IPS-NIHi11 (cell line): ENCODE results near the gene RAPGEFL1.
A peak's percentile ranks its signal among the peaks of the same experiment; 100 is the strongest.
"Not testable (repeated sequence)": the region's sequence is repeated elsewhere in the genome, so short reads cannot be mapped to it uniquely, and the experiment has no call there.

Experiments used
- DNase-seq: peaks from one replicate; pipeline ENCODE4 v3.0.0; 2012; ENCODE audit warnings: mixed read lengths, low spot score

The RAPGEFL1 gene

DNA sequence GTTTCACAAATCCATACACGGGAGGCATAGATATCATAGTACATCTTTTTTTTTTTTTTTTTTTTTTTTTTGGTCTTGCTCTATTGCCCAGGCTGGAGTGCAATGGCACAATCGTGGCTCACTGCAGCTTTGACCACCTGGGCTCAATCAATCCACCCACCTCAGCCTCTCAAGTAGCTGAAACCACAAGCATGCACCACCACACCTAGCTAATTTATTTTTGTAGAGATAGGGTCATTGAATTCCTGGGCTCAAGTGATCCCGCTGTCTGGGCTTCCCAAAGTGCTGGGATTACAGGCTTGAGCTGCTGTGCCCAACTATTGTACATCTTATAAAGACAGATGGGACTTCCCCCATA lies 3.5 kb upstream of the RAPGEFL1 start:
- DNase-seq = no peak

DNA sequence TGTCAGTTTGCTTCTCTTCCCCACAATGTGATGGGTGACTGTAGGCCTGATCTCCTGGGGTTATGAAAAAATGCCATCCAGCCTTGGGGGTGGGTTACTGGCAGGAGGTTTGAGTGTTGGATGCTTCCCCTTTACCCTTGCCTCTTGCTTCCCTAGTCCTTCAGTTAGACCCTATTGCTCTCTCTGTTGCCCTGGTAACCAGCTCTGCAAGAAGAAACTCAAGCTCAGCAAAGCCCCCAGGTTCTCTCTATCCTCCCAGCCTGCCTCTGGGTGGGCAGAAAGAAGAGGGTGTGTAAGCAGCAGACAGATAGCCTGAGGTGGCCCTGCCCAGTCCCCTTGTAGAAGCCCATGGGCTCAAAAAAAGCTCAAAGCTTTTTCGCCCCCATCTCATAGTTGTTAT lies 2.8 kb upstream of the RAPGEFL1 start:
- no peak for DNase-seq

DNA sequence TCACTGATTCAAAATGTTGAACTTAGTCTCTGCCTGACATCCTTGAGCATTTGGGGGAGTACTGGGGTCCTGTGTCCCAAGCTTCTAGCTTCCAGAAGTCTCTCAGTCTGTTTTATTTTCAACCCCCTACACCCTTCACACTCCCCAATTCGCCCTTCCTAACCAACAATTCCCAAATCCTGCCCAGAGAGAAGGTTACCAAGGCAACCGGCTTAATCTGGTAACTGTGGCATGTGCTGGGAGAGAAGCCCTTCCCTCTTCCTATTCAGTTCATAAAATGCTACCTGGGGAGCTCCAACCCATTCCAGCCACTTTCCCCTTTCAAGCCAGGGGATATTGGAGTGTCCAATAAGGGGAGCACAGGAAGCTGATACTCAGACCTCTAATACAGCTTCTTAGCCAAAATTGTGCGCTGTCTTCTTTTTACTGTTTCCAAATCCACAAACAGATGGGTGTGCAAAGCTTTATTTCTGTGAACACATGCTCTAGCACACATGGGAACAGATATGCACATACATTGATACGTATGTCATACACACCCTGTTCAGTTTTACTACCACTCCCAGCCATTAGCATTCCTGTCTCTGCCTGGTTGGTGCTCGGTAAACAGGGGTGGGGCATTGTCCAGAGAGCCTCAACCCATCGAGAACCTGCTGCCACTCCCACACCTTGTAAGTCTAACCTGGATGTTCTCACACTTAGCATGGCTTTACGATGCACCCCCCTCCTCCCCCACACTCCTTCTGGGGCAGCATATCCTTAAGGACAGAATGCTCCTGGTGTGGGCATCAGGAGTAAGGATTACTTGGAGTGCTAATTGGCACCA lies 1.1 kb upstream of the RAPGEFL1 start:
- no peak for DNase-seq

DNA sequence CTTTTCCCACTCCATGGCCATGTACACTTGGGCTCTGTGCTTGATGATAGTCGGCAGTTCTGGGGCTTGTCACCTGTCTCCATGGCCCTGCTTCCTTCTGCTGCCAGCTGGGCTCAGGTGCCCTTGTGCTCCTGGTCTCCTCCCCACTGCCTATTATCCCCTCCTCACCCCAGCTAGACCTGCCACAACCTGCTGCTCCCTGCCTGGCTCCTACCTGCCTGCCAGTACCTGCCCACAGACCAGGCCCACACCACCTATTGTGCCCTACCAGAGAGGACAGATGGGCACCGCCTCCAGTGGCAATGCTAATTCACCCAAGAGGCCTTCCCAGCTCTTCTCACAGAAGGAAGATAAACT lies 538 bp upstream of the RAPGEFL1 start:
- DNase-seq = no peak

DNA sequence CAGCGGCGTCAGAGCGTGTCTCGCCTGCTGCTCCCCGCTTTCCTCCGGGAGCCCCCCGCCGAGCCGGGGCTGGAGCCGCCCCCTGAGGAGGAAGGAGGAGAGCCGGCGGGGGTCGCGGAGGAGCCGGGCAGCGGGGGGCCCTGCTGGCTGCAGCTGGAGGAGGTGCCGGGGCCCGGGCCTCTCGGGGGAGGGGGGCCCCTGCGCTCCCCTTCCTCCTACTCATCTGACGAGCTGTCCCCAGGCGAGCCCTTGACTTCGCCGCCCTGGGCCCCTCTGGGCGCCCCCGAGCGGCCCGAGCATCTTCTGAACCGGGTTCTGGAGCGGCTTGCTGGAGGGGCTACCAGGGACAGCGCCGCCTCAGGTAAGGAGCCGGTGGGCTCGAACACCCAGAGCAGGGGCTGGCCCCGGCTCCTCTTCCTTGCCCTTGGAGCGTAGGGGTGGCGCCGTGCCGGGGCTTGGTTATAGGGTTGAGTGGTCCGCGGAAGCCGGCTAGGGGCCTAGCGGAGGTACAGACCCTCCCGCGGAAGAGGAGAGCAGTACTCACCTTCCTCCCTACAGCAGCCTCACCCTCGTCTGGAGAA lies 841 bp downstream of the RAPGEFL1 start:
- DNase-seq = peak; percentile 71

DNA sequence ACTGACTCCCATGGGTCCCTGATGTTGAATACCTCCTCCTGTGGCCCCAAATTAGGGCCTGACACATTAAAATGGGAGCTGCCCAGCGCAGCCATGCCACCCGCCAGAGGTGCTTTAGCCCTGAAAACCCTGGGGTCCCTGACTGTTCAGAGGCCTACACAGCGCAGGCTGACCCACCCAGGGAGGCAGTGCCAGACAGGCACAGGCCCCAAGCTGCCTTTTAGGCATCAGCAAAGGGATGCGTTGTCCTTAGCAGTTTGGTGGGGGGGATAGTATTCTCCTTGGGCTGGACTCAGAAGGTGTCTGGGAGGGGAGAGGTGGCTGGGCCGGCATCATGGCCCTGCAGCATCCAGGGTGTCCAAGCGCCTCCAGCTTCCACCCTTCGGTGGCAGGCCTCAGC lies 1.4 kb downstream of the RAPGEFL1 start:
- no peak for DNase-seq

DNA sequence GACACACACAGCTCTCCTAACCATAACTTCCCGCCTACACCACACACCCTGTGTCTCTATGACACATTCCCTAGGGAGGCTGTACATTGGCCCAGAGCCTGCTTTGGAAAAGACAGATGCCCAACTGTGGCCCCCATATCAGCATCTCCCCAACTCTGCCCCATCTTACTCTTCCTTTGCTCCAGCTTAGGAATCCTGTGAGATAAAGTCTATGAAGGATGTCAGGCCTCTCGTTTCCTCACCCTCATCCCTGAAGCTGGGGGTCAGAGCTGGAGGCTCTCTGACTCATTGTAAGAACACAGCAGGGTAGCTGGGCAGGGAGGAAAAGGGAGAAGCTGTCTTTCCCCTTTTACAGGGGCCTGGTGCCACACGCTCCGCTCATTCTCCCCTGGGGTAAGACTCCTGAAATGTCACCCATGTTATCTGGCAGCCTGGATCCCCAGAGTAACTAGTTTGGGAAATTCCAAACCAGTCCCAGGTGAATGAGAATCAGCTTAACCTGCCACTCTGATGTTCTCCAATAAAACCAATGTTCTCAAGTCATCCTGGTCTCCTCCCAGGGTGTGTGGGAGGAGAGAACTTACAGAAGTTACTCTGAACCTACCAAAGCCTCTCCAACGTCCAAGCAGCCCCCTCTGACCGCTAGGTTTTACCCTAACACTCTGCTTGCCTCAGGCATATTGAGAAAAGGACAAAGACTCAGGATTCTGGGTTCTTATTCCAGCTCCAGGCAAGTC lies 2.8 kb downstream of the RAPGEFL1 start:
- no peak for DNase-seq

DNA sequence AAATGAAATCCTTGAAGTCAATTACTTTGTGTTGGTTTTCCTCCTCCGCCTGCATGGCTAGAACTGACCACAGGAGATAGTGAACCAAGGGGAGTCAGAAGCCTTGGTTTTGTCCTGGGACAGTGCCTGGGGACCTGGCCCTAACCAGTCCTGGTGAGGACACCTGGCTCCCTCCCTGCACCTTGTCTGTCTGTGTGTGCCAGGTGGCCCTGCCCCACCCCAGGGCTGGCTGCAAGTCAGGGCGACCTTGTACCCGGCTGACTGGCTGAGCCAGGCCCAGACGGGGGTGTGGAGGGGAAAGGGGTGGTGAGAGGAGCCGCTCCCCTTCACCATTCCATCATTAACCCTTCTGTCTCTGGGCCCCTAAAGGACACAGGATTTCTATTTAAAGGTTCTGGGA lies 3.4 kb downstream of the RAPGEFL1 start:
- no peak for DNase-seq

DNA sequence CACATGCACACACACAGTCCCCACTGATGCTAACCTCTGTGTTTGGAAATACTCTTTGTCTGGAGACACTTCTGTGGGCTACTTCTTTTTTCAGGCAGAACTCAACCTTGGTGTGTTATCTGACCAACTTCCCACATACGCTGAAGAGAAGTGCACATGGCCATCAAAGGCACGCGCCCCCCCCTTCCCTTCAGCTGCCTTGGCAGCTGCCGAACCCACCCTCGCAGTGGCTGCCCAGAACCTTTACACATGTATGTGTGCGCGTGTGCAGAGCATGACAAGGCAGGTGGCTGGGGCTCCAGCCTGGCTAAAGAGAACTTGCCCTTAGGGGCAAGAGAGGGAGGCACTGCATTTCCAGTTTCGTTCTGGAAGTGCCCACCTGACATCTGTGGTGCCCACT lies 3.9 kb downstream of the RAPGEFL1 start:
- no peak for DNase-seq

DNA sequence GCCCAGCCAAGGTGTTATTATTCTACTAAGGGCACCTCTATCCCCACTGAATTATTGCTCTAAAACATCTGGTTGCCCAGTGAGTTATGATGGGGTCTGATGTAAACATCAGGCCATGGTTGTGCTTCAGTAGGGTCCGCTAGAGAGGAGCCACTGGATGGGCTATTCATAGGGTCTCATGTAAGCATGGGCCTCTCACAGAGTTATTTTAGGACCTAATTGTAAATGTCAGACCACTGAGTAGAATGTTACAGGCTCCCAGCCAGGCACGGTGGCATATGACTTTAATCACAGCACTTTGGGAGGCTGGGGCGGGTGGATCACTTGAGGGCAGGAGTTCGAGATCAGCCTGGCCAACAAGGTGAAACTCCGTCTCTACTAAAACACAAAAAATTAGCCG lies 5.3 kb downstream of the RAPGEFL1 start:
- no peak for DNase-seq

DNA sequence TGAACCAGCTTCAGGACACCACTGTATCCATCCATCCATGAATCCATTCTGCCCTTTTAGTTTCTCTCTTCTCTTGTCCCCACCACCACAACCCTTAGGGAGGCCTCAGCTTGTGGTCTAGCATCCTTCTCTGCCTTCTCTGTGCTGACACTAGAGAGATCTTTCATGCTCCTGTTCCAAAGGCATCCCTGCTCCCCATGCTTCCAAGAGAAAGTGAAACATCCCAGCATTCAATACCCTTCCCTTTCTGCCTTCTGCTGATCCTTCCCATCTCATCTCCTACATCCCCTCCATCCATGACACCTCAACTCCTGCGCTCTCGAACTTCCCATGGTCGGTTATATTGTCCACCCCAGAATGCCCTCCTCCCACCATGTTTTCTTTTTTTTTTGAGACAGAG lies 10.0 kb downstream of the RAPGEFL1 start:
- DNase-seq = no peak

DNA sequence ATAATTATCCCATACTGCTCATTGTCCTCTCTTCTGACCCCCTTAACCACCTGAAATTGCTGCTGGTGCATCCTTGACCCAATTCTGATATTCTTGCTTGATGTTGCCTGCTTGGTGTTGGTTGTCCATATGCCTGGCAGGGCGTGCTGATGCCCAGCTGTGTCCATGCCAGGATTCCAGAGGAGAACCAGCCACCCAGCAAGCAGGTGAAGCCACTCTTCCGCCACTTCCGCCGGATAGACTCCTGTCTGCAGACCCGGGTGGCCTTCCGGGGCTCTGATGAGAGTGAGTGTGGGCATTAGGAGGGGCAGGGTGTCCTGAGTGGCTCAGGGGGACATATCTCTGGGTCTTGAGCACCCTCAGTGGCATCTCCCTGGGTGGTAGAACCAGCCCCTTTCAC lies 11.4 kb downstream of the RAPGEFL1 start:
- no peak for DNase-seq

DNA sequence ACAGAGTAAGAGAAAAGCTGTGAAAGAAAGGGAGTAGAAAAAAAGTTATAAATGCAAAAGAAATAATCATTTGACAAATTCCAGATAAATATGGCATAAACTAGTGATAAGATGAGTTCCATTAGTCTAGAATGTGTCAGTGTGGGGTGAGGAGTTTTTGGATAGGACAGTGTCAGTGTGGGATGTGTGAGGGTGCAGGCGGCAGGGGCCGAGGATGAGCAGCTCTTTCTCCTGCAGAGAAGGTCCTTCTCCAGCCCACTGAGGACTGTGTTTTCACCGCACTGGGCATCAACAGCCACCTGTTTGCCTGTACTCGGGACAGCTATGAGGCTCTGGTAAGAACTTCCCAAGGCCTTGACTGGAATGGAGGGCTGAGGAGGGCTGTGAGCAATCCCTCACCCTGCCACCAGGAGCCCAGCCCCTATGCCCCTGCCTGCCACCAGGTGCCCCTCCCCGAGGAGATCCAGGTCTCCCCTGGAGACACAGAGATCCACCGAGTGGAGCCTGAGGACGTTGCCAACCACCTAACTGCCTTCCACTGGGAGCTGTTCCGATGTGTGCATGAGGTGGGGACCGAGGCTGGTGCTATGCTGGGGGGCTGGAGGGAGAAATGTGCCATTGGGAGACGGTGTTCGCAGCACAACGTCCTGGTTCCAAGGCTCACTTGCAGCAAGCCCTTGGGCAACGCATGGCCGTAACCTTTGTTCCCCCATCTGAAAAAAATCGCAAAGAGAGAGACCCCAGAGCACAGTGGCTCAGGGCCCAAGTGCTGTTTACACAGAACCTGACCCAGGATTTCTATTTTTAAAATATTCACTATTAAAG lies 13.1 kb downstream of the RAPGEFL1 start:
- DNase-seq = peak; percentile 80

DNA sequence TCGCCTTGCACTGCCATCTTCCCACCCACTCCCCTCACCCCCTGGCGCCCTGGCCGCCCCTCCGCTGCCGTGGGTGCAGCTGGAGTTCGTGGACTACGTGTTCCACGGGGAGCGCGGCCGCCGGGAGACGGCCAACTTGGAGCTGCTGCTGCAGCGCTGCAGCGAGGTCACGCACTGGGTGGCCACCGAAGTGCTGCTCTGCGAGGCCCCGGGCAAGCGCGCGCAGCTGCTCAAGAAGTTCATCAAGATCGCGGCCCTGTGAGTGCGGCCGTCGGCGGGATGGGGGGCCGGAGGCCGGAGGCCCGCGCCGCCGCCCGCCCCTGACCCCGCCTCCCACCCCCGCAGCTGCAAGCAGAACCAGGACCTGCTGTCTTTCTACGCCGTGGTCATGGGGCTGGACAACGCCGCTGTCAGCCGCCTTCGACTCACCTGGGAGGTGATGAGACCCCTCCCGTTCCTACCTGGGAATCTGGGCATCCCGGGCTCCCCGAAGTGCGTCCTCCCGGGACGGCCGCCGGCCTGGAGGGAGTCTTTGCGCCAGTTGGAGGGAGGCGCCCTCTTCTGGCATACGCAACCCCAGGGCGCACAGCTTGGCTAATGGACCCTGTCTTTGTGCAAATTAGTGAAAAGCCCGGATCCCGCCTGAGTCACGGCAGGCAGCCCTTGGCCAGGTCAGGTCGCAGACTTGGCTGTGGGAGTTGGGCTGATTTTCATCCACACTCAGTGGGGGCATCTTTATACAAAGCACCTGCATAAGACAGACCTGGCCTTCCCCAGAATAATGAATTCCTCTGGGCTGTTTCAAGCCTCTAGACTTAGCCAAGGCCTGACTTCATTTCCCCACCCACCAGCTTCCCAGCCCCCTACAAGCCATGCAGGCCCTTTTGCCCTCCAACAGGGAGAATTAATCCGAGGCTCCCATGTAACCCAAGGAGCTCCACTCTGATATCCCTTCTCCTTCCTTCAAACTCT lies 14.3 kb downstream of the RAPGEFL1 start:
- peak; percentile 86 for DNase-seq

DNA sequence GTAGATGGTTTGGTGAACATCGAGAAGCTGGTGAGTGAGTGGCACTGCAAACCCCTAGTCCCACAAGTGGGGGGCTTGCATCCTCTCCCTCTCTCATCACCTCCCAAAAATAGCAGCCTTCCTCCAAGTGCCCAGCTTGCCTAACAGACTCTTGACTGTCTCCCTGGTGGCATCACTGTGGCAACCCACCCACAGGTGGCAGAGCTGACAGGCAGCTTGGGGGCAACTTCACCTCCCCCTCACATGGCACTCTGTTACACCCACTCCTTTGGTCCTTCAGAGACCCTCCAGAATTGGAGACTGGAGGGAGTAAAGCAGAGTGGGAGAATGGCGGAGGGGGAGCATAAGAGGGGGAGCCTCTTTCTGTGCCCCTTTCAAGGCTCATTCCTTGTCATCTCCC lies 15.7 kb downstream of the RAPGEFL1 start:
- no peak for DNase-seq

DNA sequence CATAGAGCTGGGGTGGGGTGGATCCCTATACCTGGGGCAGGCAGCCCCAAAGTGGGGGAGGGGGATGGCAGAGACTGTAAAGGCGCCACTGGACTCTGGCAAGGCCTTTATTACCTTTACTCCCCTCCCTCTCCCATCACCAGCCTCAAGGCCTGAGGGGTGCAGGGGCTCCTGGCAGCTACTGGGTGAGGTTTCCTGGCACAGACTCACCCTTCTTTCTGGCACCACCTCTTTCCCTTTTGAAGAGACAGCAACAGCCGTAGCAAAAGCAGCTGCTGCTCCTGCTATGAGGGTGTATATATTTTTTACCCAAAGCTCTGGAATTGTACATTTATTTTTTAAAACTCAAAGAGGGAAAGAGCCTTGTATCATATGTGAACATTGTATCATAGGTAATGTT lies 17.6 kb downstream of the RAPGEFL1 start:
- no peak for DNase-seq

DNA sequence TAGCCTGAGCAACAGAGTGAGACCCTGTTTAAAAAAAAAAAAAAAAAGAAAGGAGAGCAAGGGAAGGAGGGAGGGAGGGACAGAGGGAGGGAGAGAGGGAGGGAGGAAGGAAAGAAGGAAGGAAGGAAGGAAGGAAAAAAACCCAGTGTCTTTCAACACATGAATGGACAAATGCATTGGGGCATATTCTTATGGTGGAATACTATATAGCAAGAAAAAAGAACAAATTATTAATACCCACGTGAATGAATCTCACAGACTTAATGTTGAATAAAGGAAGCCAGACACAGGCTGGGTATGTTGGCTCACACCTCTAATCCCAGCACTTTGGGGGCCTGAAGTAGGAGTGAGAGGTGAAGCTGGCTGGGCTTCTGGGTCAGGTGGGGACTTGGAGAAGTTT lies 20.3 kb downstream of the RAPGEFL1 start:
- DNase-seq = no peak

DNA sequence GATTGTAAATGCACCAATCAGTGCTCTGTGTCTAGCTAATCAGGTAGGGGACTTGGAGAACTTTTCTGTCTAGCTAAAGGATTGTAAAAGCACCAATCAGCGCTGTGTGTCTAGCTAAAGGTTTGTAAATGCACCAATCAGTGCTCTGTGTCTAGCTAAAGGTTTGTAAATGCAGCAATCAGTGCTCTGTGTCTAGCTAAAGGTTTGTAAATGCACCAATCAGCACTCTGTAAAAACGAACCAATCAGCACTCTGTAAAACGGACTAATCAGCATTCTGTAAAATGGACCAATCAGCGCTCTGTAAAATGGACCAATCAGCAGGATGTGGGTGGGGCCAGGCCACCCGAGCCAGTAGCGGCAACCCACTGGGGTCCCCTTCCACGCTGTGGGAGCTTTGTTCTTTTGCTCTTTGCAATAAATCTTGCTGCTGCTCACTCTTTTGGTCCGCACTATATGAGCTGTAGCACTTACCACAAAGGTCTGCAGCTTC lies 20.7 kb downstream of the RAPGEFL1 start:
- DNase-seq = not testable (repeated sequence)

DNA sequence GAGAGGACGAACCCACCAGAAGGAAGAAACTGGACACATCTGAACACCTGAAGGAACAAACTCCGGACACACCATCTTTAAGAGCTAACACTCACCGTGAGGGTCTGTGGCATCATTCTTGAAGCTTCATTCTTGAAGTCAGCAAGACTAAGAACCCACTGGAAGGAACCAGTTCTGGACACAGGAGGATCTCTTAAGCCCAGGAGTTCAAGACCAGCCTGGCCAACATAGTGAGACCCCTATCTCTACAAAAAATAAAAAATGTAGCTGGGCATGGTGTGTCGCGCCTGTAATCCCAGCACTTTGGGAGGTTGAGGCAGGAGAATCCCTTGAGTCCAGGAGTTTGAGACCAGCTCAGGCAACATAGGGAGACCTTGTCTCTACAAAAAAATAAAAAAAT lies 21.3 kb downstream of the RAPGEFL1 start:
- no peak for DNase-seq

DNA sequence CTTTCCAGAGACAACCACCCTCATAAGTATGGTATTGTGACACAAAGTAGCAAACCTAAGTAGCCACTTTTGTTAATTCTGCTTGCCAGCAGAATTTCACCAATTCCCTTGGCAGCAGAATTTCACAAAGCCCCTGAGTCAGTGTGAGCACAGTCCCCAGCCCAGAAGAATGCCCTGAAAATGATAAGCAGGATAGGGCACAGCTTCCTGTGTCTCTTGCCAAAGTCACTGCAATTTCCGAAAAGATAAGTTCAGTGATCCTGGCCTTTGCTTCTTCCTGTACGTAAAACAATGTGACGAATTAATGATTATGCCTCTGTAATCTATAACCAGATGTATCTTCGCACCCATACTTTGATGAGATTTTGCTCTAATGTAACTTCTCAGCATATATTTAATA lies 25.9 kb downstream of the RAPGEFL1 start:
- no peak for DNase-seq

DNA sequence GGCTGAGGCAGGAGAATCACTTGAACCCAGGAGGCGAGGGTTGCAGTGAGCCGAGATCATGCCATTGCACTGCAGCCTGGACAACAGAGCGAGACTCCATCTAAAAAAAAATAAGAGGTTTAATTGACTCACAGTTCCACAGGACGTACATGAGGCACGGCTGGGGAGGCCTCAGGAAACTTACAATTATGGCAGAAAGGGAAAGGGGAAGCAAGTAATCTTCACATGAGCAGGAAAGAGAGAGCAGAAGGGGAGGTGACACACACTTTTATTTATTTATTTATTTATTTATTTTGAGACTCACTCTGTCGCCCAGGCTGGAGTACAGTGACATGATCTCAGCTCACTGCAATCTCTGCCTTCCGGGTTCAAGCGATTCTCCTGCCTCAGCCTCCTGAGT lies 28.9 kb downstream of the RAPGEFL1 start:
- not testable (repeated sequence) for DNase-seq
